OCI-LY3 (cell line): ENCODE measurements around the gene SIN3A.

Source experiments
- H2AFZ ChIP-seq: fragments of 200-600, 300-600 bp; shearing (Covaris generic); 2 replicates; pipeline ENCODE4 v1.6.0; 2014; ENCODE audit warnings: antibody characterized with exemption, low read depth, low read length
- H3K27ac ChIP-seq: fragments of 200-600, 300-600 bp; sonication (generic); 2 replicates; pipeline ENCODE4 v1.5.1; 2014; ENCODE audit warnings: mild to moderate bottlenecking, low read length, moderate library complexity, mixed read lengths
- H3K27me3 ChIP-seq: fragments of 200-600, 300-600 bp; sonication (generic); 2 replicates; pipeline ENCODE4 v1.6.1; 2014; ENCODE audit warnings: low read depth, low read length, mixed read lengths
- H3K36me3 ChIP-seq: fragments of 200-600, 300-600 bp; sonication (generic); replicated peaks from 2 replicates; pipeline ENCODE3; 2014; ENCODE audit warnings: low read depth, low read length, mixed read lengths
- H3K4me1 ChIP-seq: fragments of 300-600, 200-600 bp; sonication (generic); 2 replicates; pipeline ENCODE4 v1.6.1; 2014; ENCODE audit warnings: low read length, mixed read lengths
- H3K4me2 ChIP-seq: fragments of 200-600, 300-600 bp; sonication (generic); 2 replicates; pipeline ENCODE4 v1.6.1; 2014; ENCODE audit warnings: low read length, mixed read lengths
- H3K4me3 ChIP-seq: fragments of 300-600, 200-600 bp; sonication (generic); 2 replicates; pipeline ENCODE4 v1.5.1; 2014; ENCODE audit warnings: antibody characterized with exemption, mild to moderate bottlenecking, low read length, moderate library complexity
- H3K79me2 ChIP-seq: fragments of 300-600, 200-600 bp; shearing (Covaris generic); 2 replicates; pipeline ENCODE4 v1.6.1; 2014; ENCODE audit warnings: mild to moderate bottlenecking, low read length, mixed read lengths
- H3K9ac ChIP-seq: fragments of 300-600, 200-600 bp; shearing (Covaris generic); 2 replicates; pipeline ENCODE4 v1.6.0; 2014; ENCODE audit warnings: mild to moderate bottlenecking, low read length, moderate library complexity
- H3K9me3 ChIP-seq: fragments of 200-600, 300-600 bp; shearing (Covaris generic); 2 replicates; pipeline ENCODE4 v1.6.1; 2014; ENCODE audit warnings: low read length, mixed read lengths; ENCODE audit not compliant: insufficient read depth
- H4K20me1 ChIP-seq: fragments of 200-600, 300-600 bp; sonication (generic); 2 replicates; pipeline ENCODE4 v1.6.1; 2016; ENCODE audit warnings: low read length, mixed read lengths; ENCODE audit not compliant: insufficient read depth
- CTCF ChIP-seq: fragments of 200-600, 300-600 bp; sonication (generic); IDR thresholded peaks from 2 replicates; pipeline ENCODE4 v1.5.1; 2014; ENCODE audit warnings: antibody characterized with exemption, low read length, low read depth
- EZH2phosphoT487 ChIP-seq: fragments of 200-600 bp; shearing (Covaris generic); IDR thresholded peaks from 2 replicates; pipeline ENCODE4 v1.6.1; 2018; ENCODE audit warnings: antibody characterized with exemption, mixed run types, low read depth

SIN3A gene

DNA sequence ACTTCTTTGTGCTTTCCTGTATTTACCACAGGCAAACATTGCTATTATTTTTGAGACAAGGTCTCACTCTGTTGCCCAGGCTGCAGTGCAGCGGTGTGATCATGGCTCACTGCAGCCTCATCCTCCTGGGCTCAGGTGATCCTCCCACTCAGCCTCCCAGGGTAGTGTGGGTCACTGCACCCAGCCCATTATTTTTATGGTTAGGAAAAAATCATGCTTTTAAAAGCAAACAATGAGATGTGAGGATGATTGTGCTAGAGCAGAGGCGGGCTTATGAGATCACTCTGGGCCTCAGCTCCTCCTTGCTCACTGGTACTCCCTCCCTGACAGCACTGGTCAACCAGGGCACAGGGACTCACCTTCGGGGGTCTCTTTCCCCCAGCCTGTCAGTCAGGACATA is 85.3 kb downstream of the SIN3A start:
- H3K4me2 ChIP-seq = no peak overlapping the region

DNA sequence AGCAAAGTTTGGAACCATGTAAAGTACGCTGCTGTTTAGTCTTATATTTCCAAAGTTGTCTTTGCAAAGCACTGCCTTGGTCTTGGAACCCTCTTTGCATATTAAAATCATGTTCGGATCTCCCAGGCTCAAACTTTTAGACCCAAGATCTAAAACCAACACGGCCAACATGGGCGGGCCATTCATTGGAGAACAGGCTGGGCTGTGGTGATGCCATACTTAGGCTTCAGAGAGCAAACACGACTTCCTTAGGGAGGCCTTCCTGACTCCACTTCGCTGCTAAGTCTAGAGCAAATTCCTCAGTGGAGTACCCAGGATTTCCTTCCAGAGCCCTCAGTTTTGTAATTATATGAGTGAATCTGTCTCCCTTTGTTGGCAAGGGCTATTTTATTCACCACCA is 86.6 kb downstream of the SIN3A start:
- no peaks in the 10 kb centered on the region for H4K20me1 ChIP-seq
- H3K4me2 ChIP-seq = no peak overlapping the region
- H3K4me3 ChIP-seq = no peak overlapping the region
- peaks cover 16% of the 10 kb centered on the region for H3K79me2 ChIP-seq
- peaks cover 16% of the 10 kb centered on the region for H3K4me1 ChIP-seq
- H2AFZ ChIP-seq = no peak overlapping the region
- H3K27ac ChIP-seq = no peak overlapping the region
- no peak overlapping the region for H3K9ac ChIP-seq
- peaks cover 17% of the 10 kb centered on the region for H3K36me3 ChIP-seq
- no peaks in the 10 kb centered on the region for H3K27me3 ChIP-seq
- TF ChIP-seq EZH2phosphoT487 = no peak
- no peak for TF ChIP-seq CTCF
- no peaks in the 10 kb centered on the region for H3K9me3 ChIP-seq

More for the DNA sequence above, 85.3 kb downstream of the SIN3A start:
- TF ChIP-seq EZH2phosphoT487 (no peak), CTCF (no peak)
- Histone ChIP-seq H3K36me3 (peaks cover 23% of the 10 kb centered on the region), H3K9ac (no peak overlapping the region), H3K9me3 (no peaks in the 10 kb centered on the region), H3K27me3 (no peaks in the 10 kb centered on the region), H3K27ac (no peak overlapping the region), H4K20me1 (no peaks in the 10 kb centered on the region), H3K4me3 (no peak overlapping the region), H3K4me1 (peaks cover 16% of the 10 kb centered on the region), H3K79me2 (peaks cover 22% of the 10 kb centered on the region), H2AFZ (no peak overlapping the region)

DNA sequence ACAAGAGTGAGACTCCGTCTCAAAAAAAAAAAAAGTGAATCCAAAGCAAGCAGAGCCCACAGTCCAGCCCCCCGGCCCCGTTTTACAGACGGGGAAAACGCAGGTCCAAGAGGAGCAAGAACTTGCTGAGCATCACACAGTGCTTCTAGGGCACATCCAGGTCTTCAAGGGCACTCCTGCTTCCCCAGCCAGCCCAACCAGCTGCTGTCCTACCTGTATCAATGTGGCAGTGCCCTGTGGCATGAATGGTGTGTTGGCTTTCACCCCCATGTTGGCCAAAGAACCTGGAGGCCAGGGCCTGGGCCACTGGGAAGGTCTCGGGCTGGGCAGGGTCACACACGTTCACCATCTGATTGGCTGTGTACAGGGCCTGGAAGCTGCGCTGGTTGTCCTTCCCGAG is 87.7 kb downstream of the SIN3A start:
- Histone ChIP-seq H3K9ac (no peak overlapping the region), H2AFZ (no peak overlapping the region), H3K36me3 (peaks cover 17% of the 10 kb centered on the region), H3K4me3 (no peak overlapping the region), H3K9me3 (no peaks in the 10 kb centered on the region), H3K27me3 (no peaks in the 10 kb centered on the region), H3K27ac (no peak overlapping the region), H4K20me1 (no peaks in the 10 kb centered on the region), H3K79me2 (peaks cover 5% of the 10 kb centered on the region; the same call in 1 of the 2 replicates), H3K4me1 (peaks cover 6% of the 10 kb centered on the region), H3K4me2 (no peak overlapping the region)
- TF ChIP-seq CTCF (no peak), EZH2phosphoT487 (no peak)

DNA sequence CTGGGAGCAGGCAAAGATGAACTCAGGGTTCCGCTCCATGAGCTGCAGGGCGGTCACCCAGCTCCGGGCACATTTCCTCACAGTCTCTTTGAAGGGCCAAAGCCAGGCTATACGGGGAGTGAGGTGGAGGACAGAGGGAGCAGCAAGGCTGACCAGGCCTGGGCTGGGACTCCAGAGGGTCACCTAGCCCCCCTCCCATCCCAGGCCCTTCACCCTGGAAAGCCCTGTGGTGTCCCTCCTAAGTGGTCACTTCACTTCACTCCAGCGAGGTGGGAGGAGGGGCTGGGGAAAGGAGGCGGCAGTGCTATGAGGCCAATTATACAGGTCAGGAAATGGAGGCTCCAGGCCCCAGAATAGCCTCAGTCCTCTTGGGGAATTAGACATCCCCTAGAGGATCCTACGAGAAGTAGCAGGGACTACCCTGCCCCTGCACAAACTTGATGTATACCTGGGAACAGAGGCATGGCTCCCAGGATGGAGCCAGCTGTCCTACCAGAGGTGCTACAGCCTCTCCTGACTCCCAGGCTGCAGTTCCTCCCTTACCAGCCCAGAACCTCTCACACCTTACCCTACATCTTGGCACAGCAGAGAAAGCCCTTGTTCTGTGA is 88.7 kb downstream of the SIN3A start:
- no peaks in the 10 kb centered on the region for H3K9me3 ChIP-seq
- H3K4me1 ChIP-seq = peaks cover 6% of the 10 kb centered on the region
- TF ChIP-seq CTCF = no peak
- no peak for TF ChIP-seq EZH2phosphoT487
- no peak overlapping the region for H3K4me2 ChIP-seq
- H3K36me3 ChIP-seq = peaks cover 17% of the 10 kb centered on the region
- no peaks in the 10 kb centered on the region for H3K27me3 ChIP-seq
- H3K79me2 ChIP-seq = peaks cover 4% of the 10 kb centered on the region; the same call in 1 of the 2 replicates
- no peak overlapping the region for H2AFZ ChIP-seq
- no peak overlapping the region for H3K4me3 ChIP-seq
- no peak overlapping the region for H3K9ac ChIP-seq
- no peaks in the 10 kb centered on the region for H4K20me1 ChIP-seq
- no peak overlapping the region for H3K27ac ChIP-seq
